K562 (cell line): ENCODE data around the gene TXNRD2. TPM values are rescaled to one million over a fixed set of nuclear protein-coding genes. Genes with fewer than 3 reads are reported as not detected.

Experiments used
- ATAC-seq: fragments of 200-7000 bp; cut with Tn5 transposase; 3 replicates; pipeline ENCODE4 v1.9.1; 2020; ENCODE audit warnings: moderate library complexity
- BruUV-seq: library from RNA; stranded (reverse); fragments of 400-500 nt; replicated peaks from 2 replicates; lab custom pipeline; 2021; lab: Mats Ljungman, UMichigan
- CTCF ChIA-PET: fragments of 300-600 bp; formaldehyde crosslinking; extraction: SDS; loops from one replicate; lab custom pipeline; 2021; ENCODE audit warnings: low intra/inter-chr PET ratio; lab: Yijun Ruan, JAX
- POLR2A ChIA-PET: fragments of 300-600, 350-650 bp; sonication (Branson Sonifier 250); formaldehyde crosslinking; extraction: SDS; loops from one replicate; lab custom pipeline; 2021; ENCODE audit warnings: antibody characterized with exemption, inconsistent platforms; lab: Yijun Ruan, JAX
- DNase-seq, 4 experiments: peaks; one replicate each; pipeline versions ENCODE4 v3.0.0 to v3.0.0-alpha.2; 2011 to 2018; ENCODE audit warnings: low spot score in 3 of 4, mixed read lengths in 3 of 4; ENCODE audit errors: extremely low read depth in 1 of 4
- FAIRE-seq: peaks from 2 replicates; lab custom pipeline; 2011; peaks lifted over from hg19 to GRCh38; lab: Jason Lieb, UNC
- H2AFZ ChIP-seq: 2 replicates; pipeline ENCODE4 v1.6.0; 2011; ENCODE audit warnings: low read depth, low read length, control low read depth, inconsistent platforms
- H3K27ac ChIP-seq: fragments of 200-600 bp; 3 replicates; pipeline ENCODE4 v1.8.0; 2011; ENCODE audit warnings: low read depth, mild to moderate bottlenecking, control low read depth, inconsistent platforms, low read length, moderate library complexity, mixed read lengths; ENCODE audit errors: extremely low read depth
- H3K27me3 ChIP-seq, 2 experiments: fragments of 300-600 bp in 1 of 2; 2 replicates in 1 of 2; 3 replicates in 1 of 2; pipeline versions ENCODE4 v1.6.0 to v1.8.0; 2011; ENCODE audit warnings: inconsistent platforms in 2 of 2, low read length in 2 of 2, mild to moderate bottlenecking in 1 of 2, mixed read lengths in 1 of 2, moderate library complexity in 1 of 2; ENCODE audit not compliant: control insufficient read depth in 2 of 2, insufficient read depth in 2 of 2
- H3K36me3 ChIP-seq: fragments of 300-600 bp; 3 replicates; pipeline ENCODE4 v1.8.0; 2011; ENCODE audit warnings: mild to moderate bottlenecking, low read length, inconsistent platforms; ENCODE audit not compliant: control insufficient read depth, insufficient read depth
- H3K4me1 ChIP-seq, 2 experiments: fragments of 200-600 bp in 1 of 2; replicated peaks in 1 of 2; 2 replicates in 1 of 2; 3 replicates in 1 of 2; pipeline versions ENCODE4 v1.5.1 to v1.8.0; 2011; ENCODE audit warnings: inconsistent platforms in 2 of 2, low read length in 2 of 2, mild to moderate bottlenecking in 1 of 2, mixed read lengths in 1 of 2, moderate library complexity in 1 of 2; ENCODE audit not compliant: control insufficient read depth in 2 of 2, insufficient read depth in 2 of 2
- H3K4me2 ChIP-seq: 2 replicates; pipeline ENCODE4 v1.6.1; 2011; ENCODE audit warnings: low read length, control low read depth, inconsistent platforms, mixed read lengths; ENCODE audit not compliant: insufficient read depth
- H3K4me3 ChIP-seq: fragments of 200-600 bp; sonication (generic), shearing (Covaris generic); 2 replicates; pipeline ENCODE4 v1.5.1; 2016; ENCODE audit warnings: control low read depth, inconsistent platforms
- H3K79me2 ChIP-seq: fragments of 200-600 bp; 3 replicates; pipeline ENCODE4 v1.8.0; 2011; ENCODE audit warnings: low read length, inconsistent platforms; ENCODE audit not compliant: control insufficient read depth, insufficient read depth
- H3K9ac ChIP-seq, 2 experiments: 2 replicates each; pipeline versions ENCODE4 v1.6.0 to v1.6.1; 2011; ENCODE audit warnings: low read depth in 2 of 2, low read length in 2 of 2, control low read depth in 1 of 2, inconsistent platforms in 1 of 2, mild to moderate bottlenecking in 1 of 2, mixed read lengths in 1 of 2; ENCODE audit not compliant: insufficient read depth in 1 of 2
- H3K9me1 ChIP-seq: one replicate; pipeline ENCODE4 v1.6.0; 2011; ENCODE audit warnings: inconsistent platforms, mild to moderate bottlenecking, low read length, moderate library complexity; ENCODE audit not compliant: control insufficient read depth, insufficient read depth
- H3K9me3 ChIP-seq: replicated peaks from 2 replicates; pipeline ENCODE4 v1.5.1; 2011; ENCODE audit warnings: low read depth, low read length, inconsistent platforms; ENCODE audit not compliant: control insufficient read depth, insufficient read depth
- H4K20me1 ChIP-seq: replicated peaks from 2 replicates; pipeline ENCODE4 v1.6.1; 2011; ENCODE audit warnings: low read length, inconsistent platforms, mixed read lengths; ENCODE audit not compliant: control insufficient read depth, insufficient read depth
- ZKSCAN8 ChIP-seq: fragments of 200-800 bp; sonication (Bioruptor generic); IDR thresholded peaks from 2 replicates; pipeline ENCODE4 v1.6.1; 2016; ENCODE audit warnings: missing genetic modification characterization, missing compliant biosample characterization
- WGBS: fragments of 100-300 bp; shearing (Covaris generic); methylation state at CpG from one replicate; pipeline ENCODE4 v1.1.6; 2016; ENCODE audit warnings: low coverage, mixed read lengths; ENCODE audit not compliant: insufficient coverage; ENCODE audit errors: missing lambda C conversion rate; 5-methylcytosine and 5-hydroxymethylcytosine counted together
- in situ Hi-C: fragments of 300-500 bp; cut with MboI; formaldehyde crosslinking; loops from 4 replicates; pipeline ENCODE4 v1.15.0; 2018; ENCODE audit warnings: inconsistent platforms, mixed read lengths
- intact Hi-C: fragments of 100-400 bp; cut with micrococcal nuclease; formaldehyde crosslinking; loops from 2 replicates; pipeline ENCODE4 v1.14.2; 2022
- polyA plus RNA-seq, 8 experiments: library from polyadenylated mRNA; depleted of rRNA in 4 of 8; stranded (reverse) in 5 of 8; unstranded in 3 of 8; fragments of >200 nt; fragmentation: Nextera tagmentation in 2 of 8; fragmentation: Illumina TruSeq in 1 of 8; extraction: Ambion mirVana in 2 of 8; extraction: Trizol in 1 of 8; gene quantifications; 2 replicates each; pipeline versions ENCODE4 v1.2.1 to v1.2.3, GENCODE V29; 2011 to 2014; ENCODE audit warnings: inconsistent platforms in 1 of 8, missing spikeins in 1 of 8
- total RNA-seq, 7 experiments: library from RNA; depleted of rRNA in 6 of 7; stranded (reverse); fragments of >200 nt in 6 of 7; fragmentation: Illumina TruSeq in 2 of 7; extraction: Trizol in 2 of 7; gene quantifications; 2 replicates each; pipeline versions ENCODE4 v1.2.1 to v1.2.3, GENCODE V29; 2011 to 2021; ENCODE audit warnings: low replicate concordance in 1 of 7
- TF ChIP-seq, protein P1 (sequence below): fragments of 250-450 bp; sonication (Bioruptor Pico); IDR thresholded peaks from 2 replicates; pipeline ENCODE4 v1.4.0; 2020
- TF ChIP-seq, protein P2 (sequence below): fragments of 200-800 bp; sonication (Bioruptor generic); IDR thresholded peaks from 2 replicates; pipeline ENCODE4 v1.6.1; 2016; ENCODE audit warnings: missing genetic modification characterization, missing compliant biosample characterization
- TF ChIP-seq, protein P3 (sequence below): fragments of 450-650 bp; IDR thresholded peaks from 2 replicates; pipeline ENCODE4 v1.7.1; 2018; ENCODE audit warnings: mild to moderate bottlenecking, low read depth; ENCODE audit not compliant: partially characterized antibody

Gene TXNRD2
- total and polyA plus RNA-seq, 9 of the 15 experiments (the other 6 are each of a cell fraction or from before 2014, with no cell fraction given), result 3.3 to 80.2 (median 49.4) TPM

DNA sequence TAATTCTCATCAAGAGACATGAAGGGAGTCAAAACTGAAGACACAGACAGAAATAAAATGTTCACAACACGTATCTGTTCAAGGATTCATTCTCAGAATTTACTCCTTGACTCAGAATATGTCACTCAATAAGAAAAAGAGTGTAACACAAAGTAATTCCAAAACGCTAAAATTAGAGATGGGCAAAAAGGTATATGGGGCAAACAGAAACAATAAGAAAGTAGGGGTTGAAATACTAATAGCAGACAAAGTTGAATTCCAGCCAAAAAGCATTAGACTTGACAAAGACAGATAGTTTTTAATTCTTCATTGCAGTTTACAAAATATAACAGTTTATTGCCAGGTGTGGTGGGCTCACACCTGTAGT is 113.6 kb downstream of the TXNRD2 start:
- Histone ChIP-seq H3K4me2 (peak overlapping the region; percentile 33), H3K9ac (peak overlapping the region in 1 of 2 experiments; percentile 29; a peak in 2 of 4 replicates), H3K27me3 (no peaks in the 10 kb centered on the region), H3K27ac (peak overlapping the region; percentile 34), H4K20me1 (no peaks in the 10 kb centered on the region), H3K79me2 (no peaks in the 10 kb centered on the region), H3K9me1 (peaks cover 3% of the 10 kb centered on the region), H3K4me1 (peaks cover 13 to 19% of the 10 kb centered on the region in 2 experiments; a peak in 4 of 5 replicates), H2AFZ (peak overlapping the region; percentile 71), H3K36me3 (no peaks in the 10 kb centered on the region; the same call in 2 of the 3 replicates), H3K9me3 (no peaks in the 10 kb centered on the region; the same call in 1 of the 2 replicates), H3K4me3 (no peak overlapping the region)
- CTCF ChIA-PET, result no interaction called here
- ATAC-seq (no peak), DNase-seq (no peak), FAIRE-seq (no peak)
- BruUV-seq, result no TSS peak
- WGBS, result 15% methylated on average over 2 of the region's 2 CpGs
- intact Hi-C loops, result loop anchor here (2.0 kb wide), 1 partner anchor 19 kb away; no protein-coding TSS in a partner anchor
- in situ Hi-C loops, result no loop called here
- POLR2A ChIA-PET, result interaction anchor here (0.7 to 16.0 kb wide), 9 partner anchors 11 to 96 kb away, joined by 3 to 247 read pairs (median 5); no protein-coding TSS in a partner anchor
- TF ChIP-seq ZKSCAN8 (CRISPR knock-in tag), result no peak
- TF ChIP-seq, protein P1, sequence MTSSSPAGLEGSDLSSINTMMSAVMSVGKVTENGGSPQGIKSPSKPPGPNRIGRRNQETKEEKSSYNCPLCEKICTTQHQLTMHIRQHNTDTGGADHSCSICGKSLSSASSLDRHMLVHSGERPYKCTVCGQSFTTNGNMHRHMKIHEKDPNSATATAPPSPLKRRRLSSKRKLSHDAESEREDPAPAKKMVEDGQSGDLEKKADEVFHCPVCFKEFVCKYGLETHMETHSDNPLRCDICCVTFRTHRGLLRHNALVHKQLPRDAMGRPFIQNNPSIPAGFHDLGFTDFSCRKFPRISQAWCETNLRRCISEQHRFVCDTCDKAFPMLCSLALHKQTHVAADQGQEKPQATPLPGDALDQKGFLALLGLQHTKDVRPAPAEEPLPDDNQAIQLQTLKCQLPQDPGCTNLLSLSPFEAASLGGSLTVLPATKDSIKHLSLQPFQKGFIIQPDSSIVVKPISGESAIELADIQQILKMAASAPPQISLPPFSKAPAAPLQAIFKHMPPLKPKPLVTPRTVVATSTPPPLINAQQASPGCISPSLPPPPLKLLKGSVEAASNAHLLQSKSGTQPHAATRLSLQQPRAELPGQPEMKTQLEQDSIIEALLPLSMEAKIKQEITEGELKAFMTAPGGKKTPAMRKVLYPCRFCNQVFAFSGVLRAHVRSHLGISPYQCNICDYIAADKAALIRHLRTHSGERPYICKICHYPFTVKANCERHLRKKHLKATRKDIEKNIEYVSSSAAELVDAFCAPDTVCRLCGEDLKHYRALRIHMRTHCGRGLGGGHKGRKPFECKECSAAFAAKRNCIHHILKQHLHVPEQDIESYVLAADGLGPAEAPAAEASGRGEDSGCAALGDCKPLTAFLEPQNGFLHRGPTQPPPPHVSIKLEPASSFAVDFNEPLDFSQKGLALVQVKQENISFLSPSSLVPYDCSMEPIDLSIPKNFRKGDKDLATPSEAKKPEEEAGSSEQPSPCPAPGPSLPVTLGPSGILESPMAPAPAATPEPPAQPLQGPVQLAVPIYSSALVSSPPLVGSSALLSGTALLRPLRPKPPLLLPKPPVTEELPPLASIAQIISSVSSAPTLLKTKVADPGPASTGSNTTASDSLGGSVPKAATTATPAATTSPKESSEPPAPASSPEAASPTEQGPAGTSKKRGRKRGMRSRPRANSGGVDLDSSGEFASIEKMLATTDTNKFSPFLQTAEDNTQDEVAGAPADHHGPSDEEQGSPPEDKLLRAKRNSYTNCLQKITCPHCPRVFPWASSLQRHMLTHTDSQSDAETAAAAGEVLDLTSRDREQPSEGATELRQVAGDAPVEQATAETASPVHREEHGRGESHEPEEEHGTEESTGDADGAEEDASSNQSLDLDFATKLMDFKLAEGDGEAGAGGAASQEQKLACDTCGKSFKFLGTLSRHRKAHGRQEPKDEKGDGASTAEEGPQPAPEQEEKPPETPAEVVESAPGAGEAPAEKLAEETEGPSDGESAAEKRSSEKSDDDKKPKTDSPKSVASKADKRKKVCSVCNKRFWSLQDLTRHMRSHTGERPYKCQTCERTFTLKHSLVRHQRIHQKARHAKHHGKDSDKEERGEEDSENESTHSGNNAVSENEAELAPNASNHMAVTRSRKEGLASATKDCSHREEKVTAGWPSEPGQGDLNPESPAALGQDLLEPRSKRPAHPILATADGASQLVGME, result no peak
- TF ChIP-seq, protein P2, sequence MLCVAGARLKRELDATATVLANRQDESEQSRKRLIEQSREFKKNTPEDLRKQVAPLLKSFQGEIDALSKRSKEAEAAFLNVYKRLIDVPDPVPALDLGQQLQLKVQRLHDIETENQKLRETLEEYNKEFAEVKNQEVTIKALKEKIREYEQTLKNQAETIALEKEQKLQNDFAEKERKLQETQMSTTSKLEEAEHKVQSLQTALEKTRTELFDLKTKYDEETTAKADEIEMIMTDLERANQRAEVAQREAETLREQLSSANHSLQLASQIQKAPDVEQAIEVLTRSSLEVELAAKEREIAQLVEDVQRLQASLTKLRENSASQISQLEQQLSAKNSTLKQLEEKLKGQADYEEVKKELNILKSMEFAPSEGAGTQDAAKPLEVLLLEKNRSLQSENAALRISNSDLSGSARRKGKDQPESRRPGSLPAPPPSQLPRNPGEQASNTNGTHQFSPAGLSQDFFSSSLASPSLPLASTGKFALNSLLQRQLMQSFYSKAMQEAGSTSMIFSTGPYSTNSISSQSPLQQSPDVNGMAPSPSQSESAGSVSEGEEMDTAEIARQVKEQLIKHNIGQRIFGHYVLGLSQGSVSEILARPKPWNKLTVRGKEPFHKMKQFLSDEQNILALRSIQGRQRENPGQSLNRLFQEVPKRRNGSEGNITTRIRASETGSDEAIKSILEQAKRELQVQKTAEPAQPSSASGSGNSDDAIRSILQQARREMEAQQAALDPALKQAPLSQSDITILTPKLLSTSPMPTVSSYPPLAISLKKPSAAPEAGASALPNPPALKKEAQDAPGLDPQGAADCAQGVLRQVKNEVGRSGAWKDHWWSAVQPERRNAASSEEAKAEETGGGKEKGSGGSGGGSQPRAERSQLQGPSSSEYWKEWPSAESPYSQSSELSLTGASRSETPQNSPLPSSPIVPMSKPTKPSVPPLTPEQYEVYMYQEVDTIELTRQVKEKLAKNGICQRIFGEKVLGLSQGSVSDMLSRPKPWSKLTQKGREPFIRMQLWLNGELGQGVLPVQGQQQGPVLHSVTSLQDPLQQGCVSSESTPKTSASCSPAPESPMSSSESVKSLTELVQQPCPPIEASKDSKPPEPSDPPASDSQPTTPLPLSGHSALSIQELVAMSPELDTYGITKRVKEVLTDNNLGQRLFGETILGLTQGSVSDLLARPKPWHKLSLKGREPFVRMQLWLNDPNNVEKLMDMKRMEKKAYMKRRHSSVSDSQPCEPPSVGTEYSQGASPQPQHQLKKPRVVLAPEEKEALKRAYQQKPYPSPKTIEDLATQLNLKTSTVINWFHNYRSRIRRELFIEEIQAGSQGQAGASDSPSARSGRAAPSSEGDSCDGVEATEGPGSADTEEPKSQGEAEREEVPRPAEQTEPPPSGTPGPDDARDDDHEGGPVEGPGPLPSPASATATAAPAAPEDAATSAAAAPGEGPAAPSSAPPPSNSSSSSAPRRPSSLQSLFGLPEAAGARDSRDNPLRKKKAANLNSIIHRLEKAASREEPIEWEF (CRISPR knock-in tag), result peak; percentile 21; the same call in 1 of the 2 replicates
- TF ChIP-seq, protein P3, sequence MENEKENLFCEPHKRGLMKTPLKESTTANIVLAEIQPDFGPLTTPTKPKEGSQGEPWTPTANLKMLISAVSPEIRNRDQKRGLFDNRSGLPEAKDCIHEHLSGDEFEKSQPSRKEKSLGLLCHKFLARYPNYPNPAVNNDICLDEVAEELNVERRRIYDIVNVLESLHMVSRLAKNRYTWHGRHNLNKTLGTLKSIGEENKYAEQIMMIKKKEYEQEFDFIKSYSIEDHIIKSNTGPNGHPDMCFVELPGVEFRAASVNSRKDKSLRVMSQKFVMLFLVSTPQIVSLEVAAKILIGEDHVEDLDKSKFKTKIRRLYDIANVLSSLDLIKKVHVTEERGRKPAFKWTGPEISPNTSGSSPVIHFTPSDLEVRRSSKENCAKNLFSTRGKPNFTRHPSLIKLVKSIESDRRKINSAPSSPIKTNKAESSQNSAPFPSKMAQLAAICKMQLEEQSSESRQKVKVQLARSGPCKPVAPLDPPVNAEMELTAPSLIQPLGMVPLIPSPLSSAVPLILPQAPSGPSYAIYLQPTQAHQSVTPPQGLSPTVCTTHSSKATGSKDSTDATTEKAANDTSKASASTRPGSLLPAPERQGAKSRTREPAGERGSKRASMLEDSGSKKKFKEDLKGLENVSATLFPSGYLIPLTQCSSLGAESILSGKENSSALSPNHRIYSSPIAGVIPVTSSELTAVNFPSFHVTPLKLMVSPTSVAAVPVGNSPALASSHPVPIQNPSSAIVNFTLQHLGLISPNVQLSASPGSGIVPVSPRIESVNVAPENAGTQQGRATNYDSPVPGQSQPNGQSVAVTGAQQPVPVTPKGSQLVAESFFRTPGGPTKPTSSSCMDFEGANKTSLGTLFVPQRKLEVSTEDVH, result peak; percentile 37
